Caki2 (cell line): ENCODE results near the gene TBC1D8. TPM values are rescaled to one million over a fixed set of nuclear protein-coding genes. Genes with fewer than 3 reads are reported as not detected.
"Not testable (repeated sequence)": the region's sequence is repeated elsewhere in the genome, so short reads cannot be mapped to it uniquely, and the experiment has no call there.

Source experiments
- DNase-seq: peaks from one replicate; pipeline ENCODE4 v3.0.0-alpha.2; 2015; ENCODE audit warnings: low read depth
- in situ Hi-C: cut with HindIII; loops from 2 replicates; pipeline ENCODE4 v1.10.0; 2016; ENCODE audit warnings: low sequenced_read_pairs, low pct_unique_long_range_greater_than_20kb, mixed read lengths
- total RNA-seq: library from RNA; depleted of rRNA; stranded (reverse); fragments of >200 nt; shearing (Covaris generic); gene quantifications from 2 replicates; pipeline ENCODE4 v1.2.3, GENCODE V29; 2014; ENCODE audit warnings: low replicate concordance

Gene TBC1D8
- total RNA-seq, 1 experiment from 2014 or later: 49.8 TPM

- in situ Hi-C loops: no loop called here
- no peak for DNase-seq
Measured at GRCh38 chr2:101053117-101053516, 98.1 kb downstream of the TBC1D8 start.

- in situ Hi-C loops: no loop called here
- DNase-seq: no peak
Measured at GRCh38 chr2:101052147-101052546, 99.0 kb downstream of the TBC1D8 start.

DNA sequence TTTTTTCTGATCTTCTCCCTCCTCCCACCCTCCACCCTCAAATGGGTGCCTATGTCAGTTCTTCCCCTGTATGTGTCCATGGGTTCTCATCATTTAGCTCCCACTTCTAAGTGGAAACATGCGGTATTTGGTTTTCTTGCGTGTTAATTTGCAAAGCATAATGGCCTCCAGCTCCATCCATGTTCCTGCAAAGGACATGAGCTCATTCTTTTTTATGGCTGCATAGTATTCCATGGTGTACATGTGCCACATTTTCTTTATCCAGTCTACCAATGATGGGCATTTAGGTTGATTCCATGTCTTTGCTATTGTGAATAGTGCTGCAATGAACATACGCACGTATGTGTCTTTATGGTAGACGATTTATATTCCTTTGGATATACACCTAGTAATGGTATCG is 100.3 kb downstream of the TBC1D8 start:
- DNase-seq, in situ Hi-C loops: not testable (repeated sequence)

- DNase-seq: no peak
- in situ Hi-C loops: no loop called here
Measured at GRCh38 chr2:101048756-101049155, 102.4 kb downstream of the TBC1D8 start.

DNA sequence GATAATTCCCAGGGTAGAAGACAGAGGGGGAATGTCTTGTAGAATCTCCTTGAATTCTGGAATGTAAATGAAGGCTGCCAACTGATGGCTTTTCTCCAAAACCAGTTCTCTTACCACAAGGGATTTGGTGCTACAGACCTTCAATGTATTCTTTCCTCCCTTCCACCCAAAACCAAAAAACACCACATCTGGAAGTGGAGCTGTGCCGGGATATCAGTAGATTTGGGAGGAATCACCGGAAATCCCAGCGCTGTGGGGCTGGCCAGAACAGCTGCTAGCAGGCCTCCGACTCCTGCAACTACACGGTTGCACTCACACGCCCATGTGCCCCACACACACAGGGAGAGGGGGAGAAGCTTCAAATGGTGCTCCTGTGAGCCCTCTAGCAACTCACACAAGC is 103.4 kb downstream of the TBC1D8 start:
- in situ Hi-C loops: no loop called here
- no peak for DNase-seq

GRCh38 chr2:101047075-101047766 is 104.0 kb downstream of the TBC1D8 start:
- in situ Hi-C loops: no loop called here

DNA sequence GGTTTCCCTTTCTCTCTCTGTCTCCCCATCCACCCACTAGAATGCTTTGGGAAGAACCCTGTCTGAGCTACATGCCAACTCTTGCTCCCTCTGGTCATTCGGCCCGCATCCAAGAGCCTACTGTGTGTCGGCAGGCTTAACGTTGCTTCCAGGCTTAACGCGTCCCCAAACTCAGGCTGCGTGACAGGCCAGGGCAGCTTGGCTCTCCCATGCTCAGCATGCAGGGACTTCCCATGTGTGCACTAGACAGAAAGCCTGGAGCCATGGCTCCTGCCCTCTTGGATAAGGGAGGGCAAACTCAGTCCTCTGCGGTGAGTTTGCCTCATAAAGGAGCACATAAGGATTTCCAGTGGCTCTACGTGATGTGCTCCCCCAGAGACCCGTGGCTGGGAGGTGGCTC is 105.9 kb downstream of the TBC1D8 start:
- in situ Hi-C loops: no loop called here

More at GRCh38 chr2:101047075-101047766, 104.0 kb downstream of the TBC1D8 start:
- peak; percentile 65 for DNase-seq

DNA sequence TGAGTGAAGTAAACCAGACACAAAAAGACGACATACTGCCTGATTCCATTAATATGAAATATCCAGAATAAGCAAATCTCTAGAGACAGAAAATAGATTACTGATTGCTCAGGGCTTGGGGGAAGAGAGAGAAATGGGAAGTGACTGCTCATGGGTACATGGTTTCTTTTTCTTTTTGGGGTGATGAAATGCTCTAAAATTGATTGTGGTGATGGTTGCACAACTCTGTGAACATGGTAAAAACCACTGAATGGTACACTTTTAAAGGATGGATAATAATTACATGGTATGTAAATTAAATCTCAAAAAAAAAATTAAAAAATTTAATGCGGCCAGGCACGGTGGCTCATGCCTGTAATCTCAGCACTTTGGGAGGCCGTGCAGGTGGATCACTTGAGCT is 109.8 kb downstream of the TBC1D8 start:
- in situ Hi-C loops: no loop called here

More for the DNA sequence above, 105.9 kb downstream of the TBC1D8 start:
- DNase-seq: no peak

GRCh38 chr2:101040761-101041160 is 110.4 kb downstream of the TBC1D8 start:
- in situ Hi-C loops: no loop called here

More for the DNA sequence above, 109.8 kb downstream of the TBC1D8 start:
- DNase-seq: no peak

GRCh38 chr2:101040072-101040471 is 111.1 kb downstream of the TBC1D8 start:
- in situ Hi-C loops: no loop called here
- DNase-seq: no peak

More at GRCh38 chr2:101040761-101041160, 110.4 kb downstream of the TBC1D8 start:
- DNase-seq: no peak

- in situ Hi-C loops: no loop called here
Measured at GRCh38 chr2:101038455-101039255, 112.5 kb downstream of the TBC1D8 start.

DNA sequence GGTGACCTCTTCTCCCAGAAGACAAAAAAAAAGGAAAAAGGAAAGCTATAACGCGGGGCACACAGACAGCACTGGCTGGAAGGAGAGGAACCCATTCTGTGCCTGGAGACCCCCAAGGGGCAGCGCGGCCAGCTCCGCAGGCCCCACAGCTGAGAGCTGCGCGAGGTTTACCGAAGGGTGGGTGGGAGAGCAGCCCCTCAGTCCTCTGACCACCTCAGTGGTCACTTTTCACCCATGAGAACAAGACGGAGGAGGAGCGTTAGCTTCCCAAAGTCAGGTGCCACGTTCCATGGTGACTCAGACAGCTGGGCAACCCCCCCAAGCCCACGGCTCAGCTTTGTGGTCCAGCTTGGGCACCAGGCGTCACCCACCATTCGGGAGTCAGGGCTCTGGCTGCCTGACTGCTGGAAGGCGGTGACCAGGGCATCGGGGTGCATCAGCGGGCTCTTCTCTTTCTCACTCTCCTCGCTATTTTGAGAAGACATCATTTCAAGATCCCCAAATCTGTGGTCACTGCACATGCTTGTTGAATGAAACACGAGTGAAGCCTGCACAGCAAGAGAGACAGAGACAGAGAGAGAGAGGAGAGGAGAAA is 113.9 kb downstream of the TBC1D8 start:
- DNase-seq: no peak
- in situ Hi-C loops: no loop called here

More at GRCh38 chr2:101038455-101039255, 112.5 kb downstream of the TBC1D8 start:
- no peak for DNase-seq

DNA sequence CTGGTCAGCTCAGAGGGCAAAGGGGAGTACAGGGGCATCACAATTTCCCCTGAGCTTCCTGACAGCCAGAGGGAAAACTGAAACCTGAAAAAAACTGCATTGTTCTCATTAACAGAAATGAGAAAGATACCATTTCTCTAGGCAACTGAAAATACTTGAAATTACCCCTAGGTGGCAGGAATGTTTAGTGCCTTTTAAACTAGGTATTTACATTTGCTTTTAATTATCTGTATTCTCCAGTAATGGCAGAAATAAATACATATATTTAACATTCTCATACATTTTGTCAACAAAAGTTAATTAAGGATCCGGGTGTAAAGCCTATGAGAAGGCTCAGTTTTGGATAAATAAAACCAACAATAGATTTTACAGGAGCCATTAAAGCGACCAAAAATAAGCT is 114.6 kb downstream of the TBC1D8 start:
- in situ Hi-C loops: no loop called here
- DNase-seq: no peak

GRCh38 chr2:101032084-101032776 is 119.0 kb downstream of the TBC1D8 start:
- in situ Hi-C loops: no loop called here

DNA sequence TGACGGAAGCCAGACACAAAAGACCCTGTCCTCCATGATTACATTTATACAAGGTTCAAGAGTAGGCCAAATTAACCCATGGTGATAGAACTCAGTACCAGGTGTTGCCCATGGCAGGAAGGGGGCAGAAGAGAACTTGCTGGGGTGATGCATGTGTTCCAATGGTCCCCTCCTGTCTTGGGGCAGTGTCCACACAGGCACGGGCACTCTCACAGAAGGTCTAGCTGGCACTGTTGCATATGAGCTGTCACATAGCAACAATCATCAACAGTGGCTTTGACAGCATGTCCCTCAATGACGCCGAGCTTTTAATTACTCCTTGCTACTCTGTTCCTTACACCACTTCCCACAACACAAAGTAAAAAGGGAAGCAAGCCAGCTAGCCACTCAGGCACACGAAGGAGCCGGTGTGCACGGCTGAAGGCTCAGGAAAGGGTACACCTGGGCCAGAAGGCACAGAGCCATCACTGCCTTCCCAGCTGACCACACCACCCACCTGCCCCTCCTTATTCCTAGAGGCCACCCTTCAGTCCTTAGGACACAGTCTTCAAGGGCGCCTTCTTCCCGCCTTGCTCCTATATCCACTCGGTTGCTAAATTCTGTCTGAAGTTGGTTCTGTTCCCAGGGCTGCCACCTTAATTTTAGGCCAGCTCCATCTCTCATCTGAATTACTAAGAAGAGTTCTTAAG is 120.2 kb downstream of the TBC1D8 start:
- in situ Hi-C loops: no loop called here
- no peak for DNase-seq

More at GRCh38 chr2:101032084-101032776, 119.0 kb downstream of the TBC1D8 start:
- DNase-seq: no peak

DNA sequence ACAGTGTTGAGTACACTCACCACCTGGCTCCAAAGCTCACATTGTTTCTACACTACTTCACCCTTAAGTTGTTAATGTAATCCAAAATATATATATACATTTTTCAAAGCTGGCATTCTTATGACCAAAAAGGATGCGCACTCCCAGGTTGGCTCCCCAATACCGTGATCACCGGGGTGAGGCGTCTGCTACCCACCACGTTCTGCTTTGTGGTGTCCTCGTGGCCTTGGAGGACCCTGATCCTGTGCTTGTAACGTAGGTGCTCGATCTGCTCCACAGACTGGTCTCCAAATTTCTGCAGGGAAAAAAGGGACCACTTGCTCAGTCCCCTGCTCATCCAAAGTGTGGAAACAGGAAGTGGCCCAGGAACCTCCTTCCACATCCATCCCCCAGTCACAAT is 123.3 kb downstream of the TBC1D8 start:
- no peak for DNase-seq
- in situ Hi-C loops: no loop called here

DNA sequence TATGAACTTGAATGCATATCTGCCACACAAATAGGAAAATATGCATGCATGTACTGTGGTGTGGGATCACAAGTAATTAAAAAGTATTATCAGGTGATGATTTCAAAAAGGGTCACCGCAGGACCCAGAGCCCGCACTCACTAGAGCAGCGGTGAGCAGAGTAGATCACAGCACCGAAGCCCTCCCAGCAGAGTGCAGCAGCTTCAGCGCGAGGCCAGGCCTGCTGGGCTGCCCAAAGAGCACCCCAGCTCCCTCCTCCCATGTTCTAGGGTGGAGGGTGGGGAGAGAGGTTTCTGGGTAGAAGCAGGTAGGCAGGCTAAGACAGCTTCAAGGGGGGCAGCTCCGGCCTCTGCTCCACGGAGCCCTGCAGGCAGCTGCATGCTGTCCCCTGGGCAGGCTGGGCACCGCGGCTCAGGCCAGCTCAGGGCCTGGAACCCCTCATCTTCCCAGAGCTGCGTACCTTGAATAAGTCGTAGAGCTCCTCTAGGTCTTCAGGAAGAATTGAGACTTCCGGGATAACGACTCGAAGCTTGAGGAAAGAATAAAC is 124.2 kb downstream of the TBC1D8 start:
- no peak for DNase-seq
- in situ Hi-C loops: no loop called here

DNA sequence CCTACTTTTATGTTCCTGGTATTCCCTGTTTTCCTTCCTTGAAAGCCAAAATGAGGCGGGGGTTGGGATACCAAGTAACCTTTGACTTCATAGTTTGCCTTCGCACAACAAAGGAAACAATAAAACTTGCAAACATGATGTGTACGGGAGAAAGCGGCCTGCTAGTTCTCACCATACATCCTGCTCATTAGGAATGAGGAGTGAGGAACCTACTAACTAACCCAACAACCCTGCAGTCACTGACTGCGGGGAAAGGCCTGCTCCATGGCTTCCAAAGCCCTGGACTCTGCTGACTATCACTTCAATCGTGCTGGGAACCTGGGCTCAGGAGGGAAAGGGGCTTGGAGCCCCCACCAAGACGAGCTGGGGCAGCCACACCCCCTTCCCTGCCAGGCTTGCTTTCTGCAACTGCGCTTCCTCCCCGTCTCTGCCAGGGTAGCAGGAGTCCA is 124.9 kb downstream of the TBC1D8 start:
- DNase-seq: no peak
- in situ Hi-C loops: no loop called here
